ENCODE data around the gene FBXL4.

The FBXL4 gene

DNA sequence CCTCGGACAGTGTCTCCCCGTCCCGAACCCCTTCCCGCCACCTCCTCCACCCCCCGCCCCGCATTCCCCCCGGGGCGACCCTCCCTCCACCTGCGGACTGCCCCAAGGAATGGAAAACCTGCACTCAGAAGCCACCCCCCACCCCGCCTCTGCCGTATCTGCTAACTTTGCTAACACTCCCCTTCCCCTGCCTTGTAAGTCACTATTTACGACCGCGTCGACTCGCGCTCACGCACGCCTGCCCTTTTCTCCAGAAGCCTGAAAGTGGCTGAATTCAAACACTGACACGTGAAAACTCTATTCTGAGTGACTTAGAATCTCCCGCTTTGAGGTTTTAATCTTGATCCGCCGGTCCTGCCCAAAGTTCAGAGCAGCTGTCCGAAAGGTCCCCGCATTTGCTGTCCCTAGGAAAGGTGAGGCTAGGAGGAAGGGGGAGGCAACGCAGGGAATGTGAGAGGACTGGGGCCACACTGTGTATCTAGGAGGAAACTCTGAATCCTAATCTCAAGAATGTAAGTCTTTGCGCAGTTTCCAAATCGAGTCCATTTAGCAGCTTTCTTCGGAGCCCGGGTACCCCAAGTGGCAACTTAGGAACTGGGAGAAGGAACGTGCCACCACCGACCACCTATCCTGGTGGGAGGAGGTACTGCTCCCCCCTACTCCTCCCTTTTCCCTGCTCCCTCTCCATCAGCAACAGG lies 122.7 kb downstream of the FBXL4 start:
- no peak for DNase-seq (ENCODE audit: low read depth in 3 of 3)

DNA sequence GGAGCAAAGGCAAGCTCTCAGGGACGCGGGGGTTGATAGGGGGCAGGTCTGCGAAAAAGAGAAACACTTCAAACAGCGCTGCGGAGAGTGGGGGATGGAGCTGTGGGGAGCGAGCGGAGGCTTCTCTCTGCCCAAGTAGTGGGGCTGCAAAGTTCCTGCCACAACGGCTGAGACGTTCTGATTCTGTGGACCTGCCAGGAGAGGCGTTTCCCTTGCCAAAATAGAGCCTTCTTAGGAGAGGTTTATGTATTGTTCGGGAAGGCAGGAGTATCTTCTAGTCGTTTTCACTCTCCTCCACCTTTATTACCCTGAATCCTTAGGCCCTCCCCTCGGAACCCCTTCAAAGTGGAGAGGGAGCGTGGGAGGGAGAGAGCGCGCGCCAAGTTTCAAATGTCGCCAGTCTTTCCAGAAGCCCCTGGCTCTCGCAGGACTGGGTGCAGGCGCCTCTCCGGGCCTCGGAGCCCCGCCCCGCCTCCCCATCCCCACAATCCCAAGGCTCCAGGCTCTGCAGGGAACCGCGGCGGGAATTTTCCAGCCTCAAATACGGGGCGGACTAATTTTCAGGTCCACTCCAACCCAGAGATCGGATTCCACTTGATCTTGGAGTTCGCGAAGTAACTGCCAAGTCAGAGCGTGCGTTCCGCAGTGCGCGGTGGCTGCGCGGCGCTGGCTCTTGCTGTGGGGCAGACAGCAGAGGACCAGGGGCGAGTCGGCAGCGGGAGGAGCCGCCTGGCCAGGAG lies 123.4 kb downstream of the FBXL4 start:
- DNase-seq (ENCODE audit: low read depth in 3 of 3): no peak

DNA sequence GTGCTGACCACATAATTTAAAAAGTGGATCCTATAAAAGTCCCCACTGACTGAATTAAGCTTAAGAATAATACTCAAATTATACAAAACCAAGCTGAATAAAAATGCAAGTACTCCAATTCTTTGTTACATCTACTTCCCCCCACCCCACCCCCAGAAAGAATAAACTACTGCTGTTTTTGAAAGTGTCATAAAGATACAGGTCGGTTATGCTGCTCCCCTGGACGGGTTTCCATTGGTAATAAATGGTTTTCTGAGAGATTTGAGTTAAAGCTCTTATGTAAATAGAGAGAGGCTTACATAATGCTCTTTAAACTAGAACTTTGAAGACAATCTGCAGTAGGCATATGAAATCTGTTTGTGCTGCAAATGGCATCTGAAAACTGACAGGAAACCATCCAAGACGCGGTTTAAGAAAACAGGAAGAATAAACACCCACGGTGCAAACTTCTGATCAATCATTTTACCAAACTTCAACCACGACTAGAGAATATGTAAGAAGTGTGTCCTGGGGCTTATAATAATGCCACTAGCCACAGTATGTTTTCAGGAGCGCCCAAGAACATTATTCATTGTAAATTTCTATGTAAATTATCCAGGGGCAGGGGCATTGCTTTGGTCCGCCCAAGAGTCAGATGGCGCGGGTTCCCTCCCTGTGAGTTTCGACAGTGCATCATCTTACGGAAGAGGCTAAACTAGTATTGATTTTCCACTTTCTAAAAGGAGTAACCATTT lies 124.2 kb downstream of the FBXL4 start:
- DNase-seq (ENCODE audit: low read depth in 3 of 3): no peak

DNA sequence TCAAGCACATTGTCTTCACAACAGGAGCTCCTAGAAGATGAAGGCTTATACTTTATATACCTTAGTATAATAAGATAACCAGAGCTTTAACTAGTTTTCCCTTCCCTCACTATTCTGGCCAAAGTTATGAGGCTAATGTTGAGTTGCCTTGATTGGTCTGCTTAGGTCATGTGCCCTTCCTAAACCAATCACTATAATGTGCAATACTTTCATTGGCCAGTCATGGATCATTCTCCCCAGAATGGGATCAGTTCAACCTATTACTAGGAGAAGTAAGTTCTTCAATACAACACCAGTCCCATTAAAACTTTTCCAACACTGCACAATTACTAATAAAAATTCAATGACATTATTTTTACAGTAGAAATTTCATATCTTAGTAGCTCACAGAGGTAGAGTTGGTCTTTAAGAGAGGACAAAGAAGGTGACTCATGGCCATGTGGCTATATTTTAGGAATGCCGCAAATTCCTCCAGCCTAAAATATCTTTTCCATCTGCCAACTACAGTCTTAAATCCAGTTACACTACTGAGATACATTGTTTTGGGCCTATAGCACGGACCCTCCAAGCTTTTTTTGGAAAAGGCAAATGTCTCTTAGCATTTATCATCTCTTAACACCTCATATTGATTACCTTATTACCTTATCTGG lies 125.9 kb downstream of the FBXL4 start:
- DNase-seq (ENCODE audit: low read depth in 3 of 3): no peak
